Lung (tissue), 12 donors: Measurements from ENCODE around the gene FOXJ3. TPM values are rescaled to one million over a fixed set of nuclear protein-coding genes. Genes with fewer than 3 reads are reported as not detected.

Experiments used
- ATAC-seq: fragments of 200-7000 bp; cut with Tn5 transposase; one replicate; pipeline ENCODE4 v1.9.1; 2020; ENCODE audit warnings: moderate number of reproducible peaks; ENCODE audit not compliant: insufficient read depth, low FRiP score
- DNase-seq, 3 donors: peaks; one replicate each; pipeline ENCODE4 v3.0.0-alpha.2; 2013 to 2017
- H3K27ac ChIP-seq, 2 donors: one replicate each; pipeline ENCODE4 v1.5.1; 2013; ENCODE audit warnings: mild to moderate bottlenecking in 2 of 2, moderate library complexity in 2 of 2, control low read depth in 1 of 2, inconsistent platforms in 1 of 2, low read depth in 1 of 2, low read length in 1 of 2
- H3K27me3 ChIP-seq, 3 donors: one replicate each; pipeline ENCODE4 v1.5.1; 2013; ENCODE audit warnings: low read length in 2 of 3; ENCODE audit not compliant: control insufficient read depth in 3 of 3, insufficient read depth in 3 of 3
- H3K36me3 ChIP-seq, 4 donors: one replicate each; pipeline ENCODE4 v1.5.1; 2013; ENCODE audit warnings: low read length in 4 of 4, mild to moderate bottlenecking in 1 of 4, moderate library complexity in 1 of 4; ENCODE audit not compliant: control insufficient read depth in 4 of 4, insufficient read depth in 4 of 4
- H3K4me1 ChIP-seq, 5 donors: one replicate each; pipeline ENCODE4 v1.5.1; 2013; ENCODE audit warnings: low read length in 5 of 5, mild to moderate bottlenecking in 2 of 5, moderate library complexity in 1 of 5; ENCODE audit not compliant: control insufficient read depth in 5 of 5, insufficient read depth in 5 of 5
- H3K4me3 ChIP-seq: one replicate; pipeline ENCODE4 v1.5.1; 2013; ENCODE audit warnings: mild to moderate bottlenecking, control low read depth, moderate library complexity
- H3K9ac ChIP-seq, 2 donors: one replicate each; pipeline ENCODE4 v1.5.1; 2013; ENCODE audit warnings: low read length in 2 of 2, control low read depth in 1 of 2; ENCODE audit not compliant: insufficient read depth in 1 of 2
- H3K9me3 ChIP-seq, 4 donors: one replicate each; pipeline ENCODE4 v1.5.1; 2013; ENCODE audit warnings: low read length in 3 of 4, mild to moderate bottlenecking in 1 of 4, moderate library complexity in 1 of 4; ENCODE audit not compliant: control insufficient read depth in 4 of 4, insufficient read depth in 3 of 4
- CTCF ChIP-seq: IDR thresholded peaks from 2 replicates; pipeline ENCODE4 v1.5.1; 2012; ENCODE audit warnings: mild to moderate bottlenecking; ENCODE audit errors: control extremely low read depth, extremely low read depth
- WGBS, 2 donors: extraction: QIAGEN DNeasy Blood & Tissue Kit; methylation state at CpG; one replicate each; pipeline ENCODE4 v1.1.7; 2013; 5-methylcytosine and 5-hydroxymethylcytosine counted together
- polyA plus RNA-seq, 2 donors: library from polyadenylated mRNA; stranded (reverse); fragments of 200-250 nt; gene quantifications; one replicate each; pipeline ENCODE4 v1.2.1, GENCODE V29; 2013
- total RNA-seq, 2 donors: library from RNA; depleted of rRNA in 1 of 2; stranded (reverse); fragments of >200 nt in 1 of 2; gene quantifications; one replicate each; pipeline ENCODE4 v1.2.1, GENCODE V29; 2014 to 2021
- donor health status: control.
- donor health status: control.
- donor health status: Bipolar disorder and iron deficiency.
- donor health status: healthy.
- donor health status: DM: yes; HTN: yes; CAD: no.

Gene FOXJ3
- total and polyA plus RNA-seq, 4 donors, result 11.9 to 106 (median 26.6) TPM

- peak; percentile 95 to 99 (median 99) for DNase-seq
- TF ChIP-seq CTCF, result no peak
- peak; percentile 66 for ATAC-seq
- 46 to 73% methylated on average over 6 of the region's 6 CpGs for WGBS, 2 donors
- peaks cover 4 to 87% (median 30%) of the 10 kb centered on the region in 5 donors for H3K4me1 ChIP-seq
- no peak overlapping the region for H3K9ac ChIP-seq
- no peaks in the 10 kb centered on the region for H3K9me3 ChIP-seq
- no peaks in the 10 kb centered on the region for H3K27me3 ChIP-seq
- H3K4me3 ChIP-seq, result no peak overlapping the region
- H3K27ac ChIP-seq, result no peak overlapping the region
- H3K36me3 ChIP-seq, result peaks cover 4 to 6% (median 5%) of the 10 kb centered on the region in 4 donors
Observed at GRCh38 chr1:42177541-42177981, 157.5 kb downstream of the FOXJ3 start.

GRCh38 chr1:42176902-42177519 is 158.0 kb downstream of the FOXJ3 start:
- 77 to 80% methylated on average over 4 of the region's 4 CpGs for WGBS, 2 donors
- Histone ChIP-seq H3K36me3 (peaks cover 4 to 6% (median 5%) of the 10 kb centered on the region in 4 donors), H3K27ac (peak overlapping the region in 1 of 2 donors; percentile 62), H3K9me3 (no peaks in the 10 kb centered on the region), H3K4me3 (no peak overlapping the region), H3K27me3 (no peaks in the 10 kb centered on the region), H3K9ac (no peak overlapping the region), H3K4me1 (peaks cover 4 to 93% (median 34%) of the 10 kb centered on the region in 5 donors)
- DNase-seq (peak in 1 of 3 donors; percentile 50), ATAC-seq (no peak)
- TF ChIP-seq CTCF, result peak; percentile 19

- peaks cover 4 to 99% (median 42%) of the 10 kb centered on the region in 5 donors for H3K4me1 ChIP-seq
- H3K36me3 ChIP-seq, result peaks cover 0 to 1% (median 0%) of the 10 kb centered on the region in 4 donors
- H3K27ac ChIP-seq, result no peak overlapping the region
- no peaks in the 10 kb centered on the region for H3K27me3 ChIP-seq
- ATAC-seq (no peak), DNase-seq (no peak)
- no peak overlapping the region for H3K9ac ChIP-seq
- 90 to 94% methylated on average over 7 of the region's 7 CpGs for WGBS, 2 donors
- H3K4me3 ChIP-seq, result no peak overlapping the region
- no peak for TF ChIP-seq CTCF
- no peaks in the 10 kb centered on the region for H3K9me3 ChIP-seq
Observed at GRCh38 chr1:42175314-42176054, 159.6 kb downstream of the FOXJ3 start.
